C4-2B (cell line): Measurements from ENCODE around the gene HOXD4.

Source experiments
- ZFX ChIP-seq: fragments of 450-650 bp; IDR thresholded peaks from 2 replicates; pipeline ENCODE4 v1.6.1; 2017
- TF ChIP-seq, protein P1 (sequence below): fragments of 450-650 bp; conservative IDR thresholded peaks from 2 replicates; pipeline ENCODE4 v1.5.1; 2017; ENCODE audit warnings: mild to moderate bottlenecking

GRCh38 chr2:176107731-176108181 is 43.6 kb upstream of the HOXD4 start:
- TF ChIP-seq, protein P1, sequence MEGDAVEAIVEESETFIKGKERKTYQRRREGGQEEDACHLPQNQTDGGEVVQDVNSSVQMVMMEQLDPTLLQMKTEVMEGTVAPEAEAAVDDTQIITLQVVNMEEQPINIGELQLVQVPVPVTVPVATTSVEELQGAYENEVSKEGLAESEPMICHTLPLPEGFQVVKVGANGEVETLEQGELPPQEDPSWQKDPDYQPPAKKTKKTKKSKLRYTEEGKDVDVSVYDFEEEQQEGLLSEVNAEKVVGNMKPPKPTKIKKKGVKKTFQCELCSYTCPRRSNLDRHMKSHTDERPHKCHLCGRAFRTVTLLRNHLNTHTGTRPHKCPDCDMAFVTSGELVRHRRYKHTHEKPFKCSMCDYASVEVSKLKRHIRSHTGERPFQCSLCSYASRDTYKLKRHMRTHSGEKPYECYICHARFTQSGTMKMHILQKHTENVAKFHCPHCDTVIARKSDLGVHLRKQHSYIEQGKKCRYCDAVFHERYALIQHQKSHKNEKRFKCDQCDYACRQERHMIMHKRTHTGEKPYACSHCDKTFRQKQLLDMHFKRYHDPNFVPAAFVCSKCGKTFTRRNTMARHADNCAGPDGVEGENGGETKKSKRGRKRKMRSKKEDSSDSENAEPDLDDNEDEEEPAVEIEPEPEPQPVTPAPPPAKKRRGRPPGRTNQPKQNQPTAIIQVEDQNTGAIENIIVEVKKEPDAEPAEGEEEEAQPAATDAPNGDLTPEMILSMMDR = no peak
- TF ChIP-seq ZFX = no peak
